Nephron progenitor cell (in vitro differentiated cells): ENCODE measurements around the gene GPR17.

ENCODE experiments used
- DNase-seq: peaks from one replicate; pipeline ENCODE4 v3.0.0; 2021
- H3K27ac Mint-ChIP-seq: 2 replicates; pipeline ENCODE4 v1.8.0; 2021; ENCODE audit warnings: mild to moderate bottlenecking, moderate library complexity, mixed read lengths
- H3K27me3 Mint-ChIP-seq: 2 replicates; pipeline ENCODE4 v1.8.0; 2021; ENCODE audit warnings: mild to moderate bottlenecking, low read depth, mixed read lengths; ENCODE audit not compliant: poor library complexity
- H3K36me3 Mint-ChIP-seq: 2 replicates; pipeline ENCODE4 v1.8.0; 2021; ENCODE audit warnings: low read depth, mixed read lengths
- H3K4me1 Mint-ChIP-seq: 2 replicates; pipeline ENCODE4 v1.8.0; 2021; ENCODE audit warnings: mixed read lengths
- H3K4me3 Mint-ChIP-seq: 2 replicates; pipeline ENCODE4 v1.8.0; 2021; ENCODE audit warnings: mild to moderate bottlenecking, moderate library complexity, mixed read lengths
- H3K9me3 Mint-ChIP-seq: 2 replicates; pipeline ENCODE4 v1.8.0; 2021; ENCODE audit warnings: mild to moderate bottlenecking, moderate library complexity, mixed read lengths
- CTCF ChIP-seq: fragments of 200-600 bp; sonication (generic); IDR thresholded peaks from 2 replicates; pipeline ENCODE4 v1.5.0; 2021; ENCODE audit warnings: antibody characterized with exemption

The GPR17 gene

GRCh38 chr2:127680706-127681287 lies 34.8 kb downstream of the GPR17 start:
- H3K4me3 Mint-ChIP-seq = no peak overlapping the region
- H3K27me3 Mint-ChIP-seq = peaks cover 43% of the 10 kb centered on the region
- no peak for TF ChIP-seq CTCF
- no peaks in the 10 kb centered on the region for H3K9me3 Mint-ChIP-seq
- DNase-seq = no peak
- peaks cover 5% of the 10 kb centered on the region for H3K4me1 Mint-ChIP-seq
- no peaks in the 10 kb centered on the region for H3K36me3 Mint-ChIP-seq
- no peak overlapping the region for H3K27ac Mint-ChIP-seq

DNA sequence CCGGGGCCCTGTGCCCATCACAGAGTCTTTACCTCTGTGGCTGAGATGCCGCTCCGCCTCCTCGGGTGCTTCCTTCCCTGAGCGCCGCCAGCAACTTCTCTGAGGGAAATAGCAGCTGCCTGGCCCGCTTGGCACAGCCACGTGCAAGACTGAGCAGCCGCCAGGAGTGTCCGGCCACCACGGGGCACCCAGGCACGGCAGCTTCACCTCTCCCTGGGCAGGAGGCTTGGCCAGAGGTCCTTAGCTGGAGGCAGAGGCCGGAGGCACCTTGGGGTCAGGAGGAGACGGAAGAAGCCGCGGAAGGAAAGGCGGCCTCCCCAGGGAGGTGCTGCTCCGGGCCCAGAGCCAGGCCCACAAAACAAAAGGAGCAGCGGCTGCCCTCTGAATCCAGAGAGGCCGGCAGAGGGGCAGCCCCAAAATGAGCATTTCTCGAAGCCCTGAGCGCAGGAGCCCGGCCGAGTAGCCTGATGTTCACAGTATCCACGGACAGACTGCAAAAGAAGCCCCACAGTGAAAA lies 35.4 kb downstream of the GPR17 start:
- no peak overlapping the region for H3K4me3 Mint-ChIP-seq
- H3K4me1 Mint-ChIP-seq = no peaks in the 10 kb centered on the region
- H3K9me3 Mint-ChIP-seq = no peaks in the 10 kb centered on the region
- no peak overlapping the region for H3K27ac Mint-ChIP-seq
- H3K27me3 Mint-ChIP-seq = peaks cover 40% of the 10 kb centered on the region
- no peak for TF ChIP-seq CTCF
- no peak for DNase-seq
- no peaks in the 10 kb centered on the region for H3K36me3 Mint-ChIP-seq

DNA sequence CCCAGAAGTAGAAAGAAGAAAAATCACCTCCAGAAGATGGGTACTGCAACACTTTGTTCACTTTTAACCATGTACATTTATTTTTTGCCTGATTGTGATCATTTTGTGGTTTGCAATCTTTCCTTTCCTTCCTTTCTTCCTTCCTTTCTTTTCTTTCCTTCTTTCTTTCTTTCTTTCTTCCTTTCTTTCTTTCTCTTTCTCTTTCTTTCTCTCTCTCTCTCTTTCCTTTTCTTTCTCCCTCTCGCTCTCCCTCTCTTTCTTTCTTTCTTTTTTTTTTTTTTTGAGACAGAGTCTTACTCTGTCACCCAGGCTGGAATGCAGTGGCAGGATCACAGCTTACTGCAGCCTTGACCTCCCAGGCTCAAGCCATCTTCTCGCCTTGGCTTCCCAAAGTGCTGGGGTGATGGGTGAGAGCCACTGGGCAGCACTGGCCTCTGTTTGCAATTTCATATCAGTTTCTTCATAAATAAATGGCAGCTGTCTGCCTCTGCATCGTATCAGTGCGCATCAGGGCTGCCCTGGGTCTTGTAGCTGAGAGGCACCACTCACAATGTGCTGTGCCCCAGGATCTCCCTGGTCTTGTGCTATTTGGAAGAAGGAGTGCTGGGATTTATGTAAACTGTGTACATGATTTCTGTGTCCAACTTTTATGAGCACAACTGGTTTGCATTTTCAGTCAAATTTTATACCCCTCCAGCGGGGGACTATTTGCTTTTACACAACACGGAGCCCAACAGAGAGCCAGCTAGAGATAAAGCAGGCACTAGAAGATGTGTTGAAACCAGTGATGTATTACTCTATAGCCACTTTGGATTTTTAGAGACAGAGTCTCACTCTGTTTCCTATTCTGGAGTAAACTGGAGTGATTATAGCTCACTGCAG lies 36.3 kb downstream of the GPR17 start:
- no peak for TF ChIP-seq CTCF
- no peaks in the 10 kb centered on the region for H3K4me1 Mint-ChIP-seq
- peaks cover 40% of the 10 kb centered on the region for H3K27me3 Mint-ChIP-seq
- no peaks in the 10 kb centered on the region for H3K9me3 Mint-ChIP-seq
- no peaks in the 10 kb centered on the region for H3K36me3 Mint-ChIP-seq
- no peak overlapping the region for H3K4me3 Mint-ChIP-seq
- no peak overlapping the region for H3K27ac Mint-ChIP-seq
- no peak for DNase-seq

DNA sequence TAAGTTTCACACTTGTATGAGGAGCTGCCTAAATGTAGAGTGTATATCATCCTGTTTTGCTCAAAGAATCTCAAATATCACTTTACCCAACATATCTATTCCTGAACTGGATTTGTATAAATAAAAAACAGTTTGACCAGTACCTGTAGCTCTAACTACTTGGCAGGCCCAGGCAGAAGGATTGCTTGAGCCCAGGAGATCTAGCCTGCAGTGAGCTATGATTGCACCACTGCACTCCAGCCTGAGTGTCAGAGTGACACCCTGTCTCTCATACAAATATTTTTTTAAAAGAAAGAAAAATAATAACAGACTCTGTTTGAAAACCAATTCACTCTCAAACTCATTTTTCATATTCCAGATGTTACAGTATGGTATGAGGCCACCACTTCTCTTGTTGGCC lies 37.1 kb downstream of the GPR17 start:
- no peak overlapping the region for H3K27ac Mint-ChIP-seq
- no peak for DNase-seq
- peaks cover 33% of the 10 kb centered on the region for H3K27me3 Mint-ChIP-seq
- no peak overlapping the region for H3K4me3 Mint-ChIP-seq
- peaks cover 3% of the 10 kb centered on the region for H3K9me3 Mint-ChIP-seq
- TF ChIP-seq CTCF = no peak
- no peaks in the 10 kb centered on the region for H3K4me1 Mint-ChIP-seq
- H3K36me3 Mint-ChIP-seq = no peaks in the 10 kb centered on the region

GRCh38 chr2:127683757-127684156 lies 37.8 kb downstream of the GPR17 start:
- Mint-ChIP-seq H3K4me1 (no peaks in the 10 kb centered on the region), H3K27ac (no peak overlapping the region), H3K27me3 (peaks cover 26% of the 10 kb centered on the region), H3K9me3 (peaks cover 10% of the 10 kb centered on the region), H3K36me3 (no peaks in the 10 kb centered on the region), H3K4me3 (no peak overlapping the region)
- DNase-seq = no peak
- no peak for TF ChIP-seq CTCF
